GM19193 (cell line): ENCODE data around the gene EYA2.

Experiments
- POLR2A ChIP-seq: IDR thresholded peaks from 4 replicates; pipeline ENCODE4 v1.6.1; 2011; ENCODE audit not compliant: insufficient read depth, insufficient read length; ENCODE audit errors: extremely low read depth

Gene EYA2

GRCh38 chr20:47191074-47191673 lies 296.5 kb downstream of the EYA2 start:
- no peak for TF ChIP-seq POLR2A

DNA sequence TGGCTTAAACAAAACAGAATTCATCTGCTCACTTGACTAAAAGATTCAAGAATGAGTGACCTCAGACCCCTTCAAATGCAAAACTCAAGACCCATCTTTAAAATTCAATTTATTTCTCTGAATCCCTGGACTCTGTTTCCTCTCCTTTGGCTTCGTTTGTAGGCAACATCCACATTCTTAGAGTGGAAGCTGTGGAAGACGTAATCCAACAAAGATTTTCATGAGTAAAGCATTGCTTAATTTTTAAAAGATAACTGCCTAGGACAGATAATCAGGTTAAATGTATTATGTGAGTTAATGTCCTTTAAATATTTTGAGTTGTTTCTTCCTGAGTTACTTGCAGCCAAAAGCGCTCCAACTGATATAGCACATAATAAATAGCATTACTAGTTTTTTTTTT lies 297.3 kb downstream of the EYA2 start:
- TF ChIP-seq POLR2A = no peak

GRCh38 chr20:47195573-47195972 lies 300.9 kb downstream of the EYA2 start:
- no peak for TF ChIP-seq POLR2A

GRCh38 chr20:47196091-47197081 lies 301.7 kb downstream of the EYA2 start:
- no peak for TF ChIP-seq POLR2A

DNA sequence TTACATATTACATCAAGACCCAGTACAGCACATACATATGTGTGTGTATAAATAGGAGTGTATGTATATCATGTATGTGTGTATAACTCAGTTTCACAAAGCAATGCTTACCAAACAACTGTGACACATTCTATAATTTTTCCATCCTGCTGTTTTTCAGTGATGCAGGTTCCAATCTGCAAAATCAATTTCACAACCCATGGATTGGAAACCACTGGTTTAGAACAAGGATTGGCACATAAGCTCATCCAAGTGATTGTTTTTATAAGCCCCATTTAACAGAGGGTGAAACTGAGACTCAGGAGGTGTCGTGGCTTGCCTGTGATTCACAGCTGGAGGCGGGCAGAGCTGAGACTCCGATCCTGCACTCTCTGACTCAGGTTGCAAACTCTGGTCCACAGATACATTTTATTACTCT lies 303.6 kb downstream of the EYA2 start:
- TF ChIP-seq POLR2A = no peak

DNA sequence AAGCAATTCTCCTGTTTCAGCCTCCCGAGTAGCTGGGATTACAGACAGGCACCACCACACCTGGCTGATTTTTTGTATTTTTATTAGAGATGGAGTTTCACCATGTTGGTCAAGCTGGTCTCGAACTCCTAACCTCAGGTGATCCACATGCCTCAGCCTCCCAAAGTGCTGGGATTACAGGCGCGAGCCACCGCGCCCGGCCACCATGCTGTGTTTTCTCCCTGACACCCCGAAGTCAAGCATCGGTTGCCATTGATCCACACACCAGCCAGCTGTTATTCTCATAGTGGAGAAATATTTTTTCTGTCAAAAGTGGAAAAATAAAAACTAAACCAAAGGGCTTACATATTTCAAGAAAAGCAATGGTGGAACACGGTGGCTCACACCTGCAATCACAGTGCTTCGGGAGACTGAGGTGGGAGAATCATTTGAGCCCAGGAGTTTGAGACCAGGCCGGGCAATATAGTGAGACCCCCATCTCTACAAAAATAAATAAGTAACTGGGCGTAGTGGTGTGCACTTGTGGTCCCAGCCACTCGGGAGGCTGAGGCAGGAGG lies 304.4 kb downstream of the EYA2 start:
- TF ChIP-seq POLR2A = no peak

DNA sequence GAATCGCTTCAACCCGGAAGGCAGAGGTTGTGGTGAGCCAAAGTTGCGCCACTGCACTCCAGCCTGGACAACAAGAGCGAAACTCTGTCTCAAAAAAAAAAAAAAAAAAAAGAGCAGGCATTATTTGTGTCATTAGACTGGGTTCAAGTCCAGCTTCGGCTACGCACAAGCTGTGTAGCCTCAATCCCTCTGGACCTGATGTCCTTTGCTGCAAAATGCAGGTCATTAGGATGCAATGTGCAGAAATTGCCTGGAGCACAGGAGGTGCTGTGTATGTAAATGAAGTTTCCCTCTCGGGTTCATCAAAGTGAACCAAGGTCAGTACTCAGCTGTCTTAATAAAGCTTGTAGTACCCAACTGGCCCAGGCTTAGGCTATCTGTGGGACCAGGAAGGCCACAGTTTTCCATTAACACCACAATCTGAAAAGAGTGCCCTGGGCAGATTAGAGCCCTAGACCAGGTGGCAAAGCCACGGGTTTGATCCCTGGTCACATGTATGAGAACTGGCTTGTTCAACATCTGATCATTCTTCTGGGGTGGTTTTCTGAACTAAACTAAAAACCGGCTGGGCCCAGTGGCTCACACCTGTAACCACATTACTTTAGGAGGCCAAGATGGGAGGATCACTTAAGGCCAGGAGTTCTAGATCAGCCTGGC lies 306.6 kb downstream of the EYA2 start:
- no peak for TF ChIP-seq POLR2A

GRCh38 chr20:47202733-47203667 lies 308.4 kb downstream of the EYA2 start:
- no peak for TF ChIP-seq POLR2A

DNA sequence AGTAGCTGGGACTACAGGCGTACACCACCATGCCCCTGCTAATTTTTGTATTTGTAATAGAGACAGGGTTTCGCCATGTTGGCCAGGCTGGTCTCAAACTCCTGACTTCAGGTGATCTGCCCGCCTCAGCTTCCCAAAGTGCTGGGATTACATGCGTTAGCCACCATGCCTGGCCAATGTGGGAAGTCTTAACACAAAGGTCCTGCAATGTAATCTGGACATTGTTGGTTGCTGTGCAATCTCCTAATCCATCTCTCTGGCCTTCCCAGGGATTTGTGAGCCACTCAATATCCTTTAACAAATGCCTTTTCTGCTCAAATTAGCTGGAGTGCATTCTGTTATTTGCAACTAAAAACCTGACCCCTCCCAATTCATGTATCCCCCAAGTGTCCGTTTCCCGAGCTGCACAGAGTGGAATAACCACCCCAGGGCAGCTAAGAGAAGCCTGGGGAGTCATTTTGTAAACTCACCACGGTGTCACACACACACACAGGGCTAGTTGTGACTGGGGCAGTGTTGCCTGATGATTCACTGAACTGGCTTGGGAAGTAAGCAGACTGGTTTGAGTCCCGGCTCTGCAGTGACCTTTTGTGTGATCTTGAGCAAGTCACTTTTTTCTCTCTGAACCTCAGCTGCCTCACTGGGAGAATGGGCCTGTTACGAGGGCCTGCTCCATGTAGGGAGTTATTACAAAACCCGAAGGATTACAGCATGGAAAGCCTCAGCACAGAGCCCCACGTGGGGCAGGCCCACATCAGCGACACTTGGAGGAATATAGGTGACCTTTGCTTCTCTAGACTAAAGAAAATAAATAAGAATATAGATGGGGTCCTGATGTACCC lies 309.6 kb downstream of the EYA2 start:
- TF ChIP-seq POLR2A = no peak

- no peak for TF ChIP-seq POLR2A
Measured at GRCh38 chr20:47205577-47206123, 311.0 kb downstream of the EYA2 start.

DNA sequence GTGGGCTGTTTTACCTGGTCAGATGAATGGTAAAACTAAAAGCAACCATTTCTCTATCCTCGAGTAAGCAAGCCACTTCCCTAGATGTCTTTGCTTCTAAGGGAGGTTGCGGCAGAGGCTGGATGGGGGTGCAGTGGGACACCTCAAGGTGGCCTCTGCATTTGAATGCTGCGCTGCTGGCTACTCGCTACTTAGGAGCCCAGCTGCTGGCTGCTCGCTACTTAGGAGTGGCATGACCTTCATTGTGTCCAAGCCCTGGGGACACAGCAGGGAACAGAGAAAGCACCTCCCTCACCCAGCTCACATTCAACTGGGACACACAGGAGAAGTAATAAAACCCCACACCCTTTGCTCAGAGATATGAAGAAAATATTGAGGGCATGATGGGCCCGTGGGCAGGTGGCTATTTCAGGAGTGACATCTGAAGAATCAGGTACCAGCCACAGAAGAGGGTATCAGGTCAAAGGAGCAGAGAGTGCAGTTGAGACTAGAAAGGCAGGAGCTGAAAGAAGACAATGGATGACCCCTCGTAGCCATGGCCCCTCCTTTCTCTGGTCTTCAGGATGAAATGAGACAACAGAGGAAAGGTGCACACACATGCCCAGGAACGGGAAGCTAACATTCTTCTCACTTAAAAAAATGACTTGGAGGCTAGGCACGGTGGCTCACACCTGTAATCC lies 312.5 kb downstream of the EYA2 start:
- no peak for TF ChIP-seq POLR2A

DNA sequence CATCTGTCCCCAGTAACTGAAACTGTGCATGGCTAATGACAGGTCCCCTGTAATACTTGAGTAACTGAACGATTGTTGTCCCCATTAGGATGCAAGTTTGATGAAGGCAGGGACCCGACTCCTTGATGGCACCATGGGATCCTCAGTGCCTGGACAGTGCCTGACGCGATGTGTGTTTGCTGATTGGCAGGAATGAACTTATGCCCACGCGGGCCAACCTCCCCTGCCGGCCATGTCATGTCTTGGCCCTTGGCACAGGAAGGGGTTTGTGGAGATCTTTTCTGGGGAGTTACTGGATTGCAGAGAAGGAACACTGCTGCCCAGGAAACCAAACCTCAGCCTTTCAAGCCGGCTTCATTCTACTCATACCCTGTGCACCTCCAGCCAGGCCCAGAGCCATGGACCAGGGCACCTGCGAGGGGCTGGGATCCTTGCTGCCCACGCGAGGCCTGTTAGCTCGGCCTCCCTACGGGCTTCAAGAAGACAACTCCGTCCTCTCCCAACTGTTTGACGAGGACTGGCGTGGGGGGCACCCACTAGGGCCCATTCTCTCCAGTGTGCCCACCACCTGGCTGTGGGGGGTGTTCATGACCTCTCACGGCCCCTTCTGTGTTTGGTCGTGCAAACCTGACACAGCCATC lies 314.0 kb downstream of the EYA2 start:
- TF ChIP-seq POLR2A = peak; percentile 21

DNA sequence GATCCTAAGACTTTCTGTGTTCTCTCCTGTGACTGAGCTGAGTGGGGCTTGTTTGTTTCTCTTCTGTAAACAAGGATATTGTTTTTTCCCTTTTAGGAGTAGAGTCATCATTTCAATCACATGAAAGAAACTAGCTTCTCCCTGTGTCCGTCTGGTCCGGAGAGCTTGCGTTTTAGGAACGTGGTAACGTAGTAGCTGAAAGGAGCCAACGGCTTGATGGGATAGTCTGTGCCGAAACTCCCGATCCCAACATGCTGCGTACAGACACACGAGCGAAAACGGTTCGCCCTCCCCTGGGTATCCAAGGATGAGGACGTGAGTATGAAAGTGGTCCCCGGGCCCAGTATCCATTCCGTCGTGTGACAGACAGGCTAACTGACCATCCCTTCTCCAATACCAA lies 315.3 kb downstream of the EYA2 start:
- no peak for TF ChIP-seq POLR2A

GRCh38 chr20:47210470-47210869 lies 315.8 kb downstream of the EYA2 start:
- TF ChIP-seq POLR2A = no peak
